ENCODE results near the gene SLC2A4RG. TPM values are rescaled to one million over a fixed set of nuclear protein-coding genes. Genes with fewer than 3 reads are reported as not detected.

SLC2A4RG gene
- 195 TPM for total RNA-seq

DNA sequence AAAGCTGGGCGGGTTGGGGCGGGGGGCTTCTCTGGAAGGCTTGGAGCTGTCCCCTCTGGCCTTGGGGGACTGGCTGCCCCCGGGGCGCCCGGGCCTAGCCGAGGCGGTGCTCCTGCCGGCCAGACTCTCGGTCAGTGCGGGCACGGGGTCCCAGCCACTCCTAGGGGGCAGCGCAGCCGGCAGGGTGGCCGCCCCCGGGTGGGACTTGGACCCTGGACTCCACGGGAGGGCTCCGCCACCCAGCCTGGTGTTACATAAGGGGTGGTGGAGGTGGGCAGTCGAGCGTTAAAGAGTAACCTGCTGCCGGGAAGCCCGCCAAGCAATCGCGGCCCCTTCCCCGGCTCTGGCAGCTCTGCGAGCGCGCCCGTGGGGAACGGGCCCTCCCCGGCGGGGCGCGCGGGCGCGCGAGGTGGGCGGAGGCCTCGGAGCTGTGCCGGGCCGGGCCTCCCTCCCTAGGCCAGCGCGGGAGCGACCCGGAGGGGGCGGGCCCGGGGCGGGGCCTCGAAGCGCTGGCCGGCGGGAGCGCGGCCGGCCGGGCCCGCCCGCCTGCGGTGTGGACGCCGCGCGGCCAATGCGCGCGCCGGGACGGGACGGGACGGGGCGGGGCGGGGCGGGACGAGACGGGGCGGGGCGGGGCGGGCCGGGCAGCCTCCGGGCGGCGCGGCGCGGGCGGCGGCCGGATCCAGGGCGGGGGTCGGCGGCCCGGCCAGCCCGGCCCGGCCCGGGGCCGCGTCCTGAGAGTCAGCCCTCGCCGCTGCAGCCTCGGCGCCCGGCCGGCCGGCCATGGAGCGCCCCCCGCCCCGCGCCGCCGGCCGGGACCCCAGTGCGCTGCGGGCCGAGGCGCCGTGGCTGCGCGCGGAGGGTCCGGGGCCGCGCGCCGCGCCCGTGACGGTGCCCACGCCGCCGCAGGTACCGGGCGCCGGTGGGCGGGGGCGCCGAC is at the start of gene SLC2A4RG:
Gene SLC2A4RG (plus strand): TSS at position 647 of the 940 bp plus-strand sequence. CDS start 137 bp downstream, at position 784.
- peak; percentile 34 for ATAC-seq
- DNase-seq (ENCODE audit: low spot score) = peak; percentile 97

- ATAC-seq = no peak
- no peak for DNase-seq (ENCODE audit: low spot score)
Measured at GRCh38 chr20:63690003-63690897, 49.3 kb upstream of the SLC2A4RG start.

GRCh38 chr20:63690898-63691710 is 48.5 kb upstream of the SLC2A4RG start:
- ATAC-seq (no peak), DNase-seq (ENCODE audit: low spot score) (no peak)

GRCh38 chr20:63691711-63692435 is 47.7 kb upstream of the SLC2A4RG start:
- DNase-seq (ENCODE audit: low spot score) = no peak

DNA sequence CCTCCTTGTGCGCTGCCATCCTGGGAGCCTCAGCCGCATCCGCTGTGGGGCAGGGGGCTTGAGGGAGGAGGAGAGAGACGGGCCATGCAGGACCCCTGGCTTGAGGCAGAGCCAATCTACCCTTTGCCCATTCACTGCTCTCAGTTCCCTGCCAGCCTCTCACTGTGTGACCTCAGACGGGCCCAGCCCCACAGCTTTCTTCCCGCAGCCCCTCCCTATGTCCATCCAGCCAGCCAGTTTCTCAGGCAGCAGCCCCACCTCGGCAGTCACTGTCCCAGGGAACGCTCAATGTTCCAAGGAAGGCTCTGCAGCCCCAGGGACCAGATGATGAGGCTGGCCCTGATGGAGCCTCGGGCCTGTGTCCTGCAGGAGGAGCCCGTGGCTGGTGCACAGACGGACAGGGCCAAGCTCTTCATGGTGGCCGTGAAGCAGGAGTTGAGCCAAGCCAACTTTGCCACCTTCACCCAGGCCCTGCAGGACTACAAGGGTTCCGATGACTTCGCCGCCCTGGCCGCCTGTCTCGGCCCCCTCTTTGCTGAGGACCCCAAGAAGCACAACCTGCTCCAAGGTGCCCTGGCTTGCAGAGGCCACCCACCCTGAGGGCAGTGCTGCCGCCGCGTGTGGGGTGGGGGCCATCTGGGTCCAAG is 47.0 kb upstream of the SLC2A4RG start:
- ATAC-seq = peak; percentile 3

More at GRCh38 chr20:63691711-63692435, 47.7 kb upstream of the SLC2A4RG start:
- ATAC-seq = no peak

DNA sequence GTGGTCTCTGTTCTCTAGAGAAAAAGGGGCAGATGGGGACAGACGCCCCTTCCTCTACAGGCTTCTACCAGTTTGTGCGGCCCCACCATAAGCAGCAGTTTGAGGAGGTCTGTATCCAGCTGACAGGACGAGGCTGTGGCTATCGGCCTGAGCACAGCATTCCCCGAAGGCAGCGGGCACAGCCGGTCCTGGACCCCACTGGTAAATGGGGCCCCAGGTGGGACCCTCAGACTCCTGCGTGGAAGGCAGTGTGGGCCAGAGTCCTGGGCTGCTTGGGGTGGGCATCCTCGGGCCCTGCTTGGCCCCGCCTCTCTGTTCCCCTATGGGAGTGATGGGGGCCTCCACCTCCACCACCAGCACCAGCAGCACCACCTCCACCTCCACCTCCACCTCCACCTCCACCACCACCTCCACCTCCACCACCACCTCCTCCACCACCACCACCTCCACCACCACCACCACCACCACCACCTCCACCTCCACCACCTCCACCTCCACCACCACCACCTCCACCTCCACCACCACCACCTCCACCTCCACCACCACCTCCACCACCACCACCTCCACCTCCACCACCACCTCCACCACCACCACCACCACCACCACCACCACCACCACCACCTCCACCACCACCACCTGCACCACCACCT is 46.4 kb upstream of the SLC2A4RG start:
- ATAC-seq = no peak
- DNase-seq (ENCODE audit: low spot score) = no peak

More for the DNA sequence above, 47.0 kb upstream of the SLC2A4RG start:
- DNase-seq (ENCODE audit: low spot score) = no peak

DNA sequence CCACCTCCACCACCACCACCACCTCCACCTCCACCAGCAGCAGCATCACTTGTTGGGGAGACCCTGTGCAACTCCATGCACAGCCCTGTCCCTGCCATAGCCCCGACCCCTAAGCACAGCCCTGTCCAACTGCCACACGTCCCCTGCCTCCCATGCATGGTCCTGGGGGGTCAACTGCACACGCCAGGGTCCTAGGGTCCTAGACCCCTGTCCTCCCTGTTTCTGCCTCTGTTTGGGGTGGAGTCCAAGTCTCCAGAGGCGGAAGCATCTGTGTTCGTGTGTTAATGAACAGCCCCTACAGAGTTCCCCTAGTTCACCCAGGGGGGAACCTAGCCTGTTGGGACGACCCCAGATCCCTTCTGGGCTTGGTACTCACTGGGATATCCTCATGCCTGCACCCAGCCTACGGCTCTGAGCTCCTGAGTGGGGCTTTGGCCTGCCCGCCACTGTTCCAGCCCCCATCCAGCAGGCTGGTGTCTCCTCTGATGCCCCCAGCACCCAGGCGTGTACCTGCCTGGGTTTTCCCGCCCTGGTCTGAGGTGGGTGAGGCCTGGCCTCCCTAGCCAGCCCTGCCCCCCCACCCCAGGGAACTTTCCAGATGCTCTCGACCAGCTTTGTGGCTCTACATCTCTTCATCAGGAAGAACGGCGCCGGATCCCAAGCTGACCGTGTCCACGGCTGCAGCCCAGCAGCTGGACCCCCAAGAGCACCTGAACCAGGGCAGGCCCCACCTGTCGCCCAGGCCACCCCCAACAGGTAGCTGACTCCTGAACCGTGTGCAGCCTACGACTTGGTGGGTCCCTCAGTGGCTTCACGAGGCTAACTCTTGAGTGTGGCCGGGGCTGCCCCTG is 45.6 kb upstream of the SLC2A4RG start:
- no peak for DNase-seq (ENCODE audit: low spot score)

DNA sequence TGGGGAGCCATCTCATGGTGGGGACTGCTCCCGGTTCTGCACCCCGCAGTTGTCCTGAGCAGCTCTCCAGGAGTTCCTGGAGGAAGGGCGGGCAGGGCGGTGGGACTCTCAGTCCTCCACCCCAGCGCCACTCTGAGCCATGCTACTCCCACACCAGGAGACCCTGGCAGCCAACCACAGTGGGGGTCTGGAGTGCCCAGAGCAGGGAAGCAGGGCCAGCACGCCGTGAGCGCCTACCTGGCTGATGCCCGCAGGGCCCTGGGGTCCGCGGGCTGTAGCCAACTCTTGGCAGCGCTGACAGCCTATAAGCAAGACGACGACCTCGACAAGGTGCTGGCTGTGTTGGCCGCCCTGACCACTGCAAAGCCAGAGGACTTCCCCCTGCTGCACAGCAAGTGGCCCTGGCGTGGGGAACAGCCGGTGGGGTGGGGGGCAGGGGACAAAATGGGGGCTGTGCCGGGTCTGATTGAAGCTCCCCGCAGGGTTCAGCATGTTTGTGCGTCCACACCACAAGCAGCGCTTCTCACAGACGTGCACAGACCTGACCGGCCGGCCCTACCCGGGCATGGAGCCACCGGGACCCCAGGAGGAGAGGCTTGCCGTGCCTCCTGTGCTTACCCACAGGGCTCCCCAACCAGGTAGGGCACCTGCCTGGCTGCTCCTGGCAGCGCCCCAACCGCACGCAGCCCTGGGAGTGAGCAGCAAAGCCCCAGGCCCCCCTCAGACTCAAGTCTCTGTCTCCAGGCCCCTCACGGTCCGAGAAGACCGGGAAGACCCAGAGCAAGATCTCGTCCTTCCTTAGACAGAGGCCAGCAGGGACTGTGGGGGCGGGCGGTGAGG is 44.8 kb upstream of the SLC2A4RG start:
- ATAC-seq (no peak), DNase-seq (ENCODE audit: low spot score) (no peak)

More for the DNA sequence above, 45.6 kb upstream of the SLC2A4RG start:
- ATAC-seq = no peak

DNA sequence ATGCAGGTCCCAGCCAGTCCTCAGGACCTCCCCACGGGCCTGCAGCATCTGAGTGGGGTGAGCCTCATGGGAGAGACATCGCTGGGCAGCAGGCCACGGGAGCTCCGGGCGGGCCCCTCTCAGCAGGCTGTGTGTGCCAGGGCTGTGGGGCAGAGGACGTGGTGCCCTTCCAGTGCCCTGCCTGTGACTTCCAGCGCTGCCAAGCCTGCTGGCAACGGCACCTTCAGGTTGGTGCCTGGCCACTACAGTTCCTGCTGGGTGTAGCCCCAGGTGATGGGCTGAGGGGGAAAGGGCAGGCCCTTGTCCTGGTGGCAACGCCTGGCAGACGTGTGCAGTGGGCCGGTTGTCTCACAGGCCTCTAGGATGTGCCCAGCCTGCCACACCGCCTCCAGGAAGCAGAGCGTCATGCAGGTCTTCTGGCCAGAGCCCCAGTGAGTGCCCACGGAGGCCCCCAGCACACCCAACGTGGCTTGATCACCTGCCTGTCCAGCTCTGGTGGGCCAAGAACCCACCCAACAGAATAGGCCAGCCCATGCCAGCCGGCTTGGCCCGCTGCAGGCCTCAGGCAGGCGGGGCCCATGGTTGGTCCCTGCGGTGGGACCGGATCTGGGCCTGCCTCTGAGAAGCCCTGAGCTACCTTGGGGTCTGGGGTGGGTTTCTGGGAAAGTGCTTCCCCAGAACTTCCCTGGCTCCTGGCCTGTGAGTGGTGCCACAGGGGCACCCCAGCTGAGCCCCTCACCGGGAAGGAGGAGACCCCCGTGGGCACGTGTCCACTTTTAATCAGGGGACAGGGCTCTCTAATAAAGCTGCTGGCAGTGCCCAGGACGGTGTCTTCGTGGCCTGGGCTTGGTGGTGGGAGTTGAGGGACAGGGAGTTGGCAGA is 43.9 kb upstream of the SLC2A4RG start:
- peak; percentile 51 for ATAC-seq

GRCh38 chr20:63696306-63696627 is 43.3 kb upstream of the SLC2A4RG start:
- DNase-seq (ENCODE audit: low spot score) (peak; percentile 50), ATAC-seq (peak; percentile 48)

More for the DNA sequence above, 43.9 kb upstream of the SLC2A4RG start:
- peak; percentile 66 for DNase-seq (ENCODE audit: low spot score)

DNA sequence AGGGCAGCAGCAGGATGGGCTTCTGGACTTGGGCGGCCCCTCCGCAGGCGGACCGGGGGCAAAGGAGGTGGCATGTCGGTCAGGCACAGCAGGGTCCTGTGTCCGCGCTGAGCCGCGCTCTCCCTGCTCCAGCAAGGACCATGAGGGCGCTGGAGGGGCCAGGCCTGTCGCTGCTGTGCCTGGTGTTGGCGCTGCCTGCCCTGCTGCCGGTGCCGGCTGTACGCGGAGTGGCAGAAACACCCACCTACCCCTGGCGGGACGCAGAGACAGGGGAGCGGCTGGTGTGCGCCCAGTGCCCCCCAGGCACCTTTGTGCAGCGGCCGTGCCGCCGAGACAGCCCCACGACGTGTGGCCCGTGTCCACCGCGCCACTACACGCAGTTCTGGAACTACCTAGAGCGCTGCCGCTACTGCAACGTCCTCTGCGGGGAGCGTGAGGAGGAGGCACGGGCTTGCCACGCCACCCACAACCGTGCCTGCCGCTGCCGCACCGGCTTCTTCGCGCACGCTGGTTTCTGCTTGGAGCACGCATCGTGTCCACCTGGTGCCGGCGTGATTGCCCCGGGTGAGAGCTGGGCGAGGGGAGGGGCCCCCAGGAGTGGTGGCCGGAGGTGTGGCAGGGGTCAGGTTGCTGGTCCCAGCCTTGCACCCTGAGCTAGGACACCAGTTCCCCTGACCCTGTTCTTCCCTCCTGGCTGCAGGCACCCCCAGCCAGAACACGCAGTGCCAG is 42.8 kb upstream of the SLC2A4RG start, which contains the start of gene TNFRSF6B:
Gene TNFRSF6B (plus strand): TSS at position 25 of the 729 bp plus-strand sequence. CDS start 116 bp downstream, at position 141.
- DNase-seq (ENCODE audit: low spot score) = peak; percentile 51

GRCh38 chr20:63697357-63697867 is 42.2 kb upstream of the SLC2A4RG start:
- ATAC-seq (peak; percentile 8), DNase-seq (ENCODE audit: low spot score) (no peak)

More for the DNA sequence above, 42.8 kb upstream of the SLC2A4RG start, which contains the start of gene TNFRSF6B:
- peak; percentile 39 for ATAC-seq

- ATAC-seq = no peak
- no peak for DNase-seq (ENCODE audit: low spot score)
Measured at GRCh38 chr20:63697868-63698545, 41.6 kb upstream of the SLC2A4RG start.

- ATAC-seq (no peak), DNase-seq (ENCODE audit: low spot score) (no peak)
Measured at GRCh38 chr20:63698739-63699465, 40.7 kb upstream of the SLC2A4RG start.
